SK-N-SH (cell line): ENCODE results near the gene ANKRD33B. TPM values are rescaled to one million over a fixed set of nuclear protein-coding genes. Genes with fewer than 3 reads are reported as not detected.

Source experiments
- CTCF ChIA-PET: fragments of 300-600, 350-600 bp; formaldehyde crosslinking; extraction: SDS; loops from one replicate; lab custom pipeline; 2021; lab: Yijun Ruan, JAX
- POLR2A ChIA-PET: fragments of 350-600 bp; sonication (Branson Sonifier 250); formaldehyde crosslinking; extraction: SDS; loops from one replicate; lab custom pipeline; 2020; ENCODE audit warnings: antibody characterized with exemption, inconsistent platforms; lab: Yijun Ruan, JAX
- DNase-seq: peaks from one replicate; pipeline ENCODE4 v3.0.0; 2012
- H2AFZ ChIP-seq: fragments of 200-600 bp; sonication (generic); 2 replicates; pipeline ENCODE4 v1.8.1; 2016; ENCODE audit warnings: antibody characterized with exemption, mild to moderate bottlenecking, low read depth
- H3F3A ChIP-seq: fragments of 200-600 bp; sonication (generic); replicated peaks from 2 replicates; pipeline ENCODE3; 2016; ENCODE audit warnings: antibody characterized with exemption, mild to moderate bottlenecking; ENCODE audit not compliant: insufficient read depth
- H3K27ac ChIP-seq, 2 experiments: fragments of 200-500 bp in 1 of 2; fragments of 200-600 bp in 1 of 2; sonication (Bioruptor generic) in 1 of 2; sonication (generic), shearing (Covaris generic) in 1 of 2; 2 replicates each; pipeline versions ENCODE4 v1.5.1 to v1.6.1; 2014 to 2016; ENCODE audit warnings: low read depth in 2 of 2, inconsistent platforms in 1 of 2, low read length in 1 of 2, mild to moderate bottlenecking in 1 of 2, mixed read lengths in 1 of 2
- H3K27me3 ChIP-seq: fragments of 200-600 bp; sonication (generic), shearing (Covaris generic); 2 replicates; pipeline ENCODE4 v1.6.1; 2016; ENCODE audit warnings: mixed run types; ENCODE audit not compliant: insufficient read depth
- H3K36me3 ChIP-seq, 2 experiments: fragments of 200-500 bp in 1 of 2; fragments of 200-600 bp in 1 of 2; sonication (Bioruptor generic) in 1 of 2; sonication (generic) in 1 of 2; replicated peaks in 1 of 2; 2 replicates each; pipeline versions ENCODE3 to v1.5.1; 2014 to 2016; ENCODE audit warnings: low read length in 1 of 2, mild to moderate bottlenecking in 1 of 2; ENCODE audit not compliant: insufficient read depth in 2 of 2, control insufficient read depth in 1 of 2
- H3K4me1 ChIP-seq, 2 experiments: fragments of 200-500 bp in 1 of 2; fragments of 200-600 bp in 1 of 2; sonication (Bioruptor generic) in 1 of 2; sonication (generic), shearing (Covaris generic) in 1 of 2; 2 replicates each; pipeline versions ENCODE4 v1.5.1 to v1.6.1; 2014 to 2016; ENCODE audit warnings: low read depth in 1 of 2, low read length in 1 of 2, mixed run types in 1 of 2; ENCODE audit not compliant: insufficient read depth in 2 of 2, control insufficient read depth in 1 of 2
- H3K4me2 ChIP-seq: fragments of 200-600 bp; sonication (generic), shearing (Covaris generic); 2 replicates; pipeline ENCODE4 v1.6.1; 2017; ENCODE audit warnings: mixed run types
- H3K4me3 ChIP-seq, 2 experiments: fragments of 200-500 bp in 1 of 2; fragments of 200-600 bp in 1 of 2; sonication (Bioruptor generic) in 1 of 2; sonication (generic), shearing (Covaris generic) in 1 of 2; 2 replicates each; pipeline versions ENCODE4 v1.5.1 to v1.8.1; 2014 to 2016; ENCODE audit warnings: low read depth in 2 of 2, inconsistent platforms in 1 of 2, low read length in 1 of 2, mild to moderate bottlenecking in 1 of 2, mixed read lengths in 1 of 2, moderate library complexity in 1 of 2
- H3K79me2 ChIP-seq: fragments of 200-600 bp; sonication (generic); 2 replicates; pipeline ENCODE4 v1.8.1; 2017; ENCODE audit warnings: mild to moderate bottlenecking; ENCODE audit not compliant: insufficient read depth
- H3K9ac ChIP-seq: fragments of 200-600 bp; sonication (generic); 2 replicates; pipeline ENCODE4 v1.6.1; 2017; ENCODE audit warnings: mixed run types
- H3K9me2 ChIP-seq: fragments of 200-600 bp; sonication (generic); 2 replicates; pipeline ENCODE4 v1.6.1; 2017; ENCODE audit warnings: mixed run types
- H3K9me3 ChIP-seq: fragments of 200-600 bp; sonication (generic); 2 replicates; pipeline ENCODE4 v1.6.1; 2017; ENCODE audit warnings: mixed run types, mild to moderate bottlenecking, moderate library complexity
- H4K20me1 ChIP-seq: fragments of 200-600 bp; sonication (generic); 2 replicates; pipeline ENCODE4 v1.6.1; 2017; ENCODE audit warnings: mild to moderate bottlenecking, mixed run types; ENCODE audit not compliant: insufficient read depth
- CTCF ChIP-seq: fragments of 200-600 bp; sonication (generic); IDR thresholded peaks from 2 replicates; pipeline ENCODE4 v1.6.1; 2017; ENCODE audit warnings: antibody characterized with exemption, mild to moderate bottlenecking, moderate library complexity
- GABPA ChIP-seq: IDR thresholded peaks from 2 replicates; pipeline ENCODE4 v1.4.0; 2012; ENCODE audit warnings: low read depth, mild to moderate bottlenecking
- GATA2 ChIP-seq: sonication (generic); formaldehyde crosslinking; IDR thresholded peaks from 2 replicates; pipeline ENCODE4 v1.5.0; 2020; ENCODE audit warnings: mild to moderate bottlenecking, missing genetic modification reagents
- JUND ChIP-seq: IDR thresholded peaks from 2 replicates; pipeline ENCODE4 v1.4.0; 2012
- NRF1 ChIP-seq: IDR thresholded peaks from 2 replicates; pipeline ENCODE4 v1.6.1; 2012; ENCODE audit warnings: low read depth, mild to moderate bottlenecking, low read length
- POLR2AphosphoS5 ChIP-seq: IDR thresholded peaks from 2 replicates; pipeline ENCODE4 v1.6.1; 2012; ENCODE audit warnings: low read depth, low read length
- RAD21 ChIP-seq: IDR thresholded peaks from 2 replicates; pipeline ENCODE4 v1.6.1; 2012; ENCODE audit warnings: mild to moderate bottlenecking, low read length
- REST ChIP-seq: IDR thresholded peaks from 2 replicates; pipeline ENCODE4 v1.6.1; 2012; ENCODE audit warnings: mild to moderate bottlenecking, low read depth, low read length, moderate library complexity
- RFX5 ChIP-seq: IDR thresholded peaks from 2 replicates; pipeline ENCODE4 v1.6.1; 2012; ENCODE audit warnings: mild to moderate bottlenecking, improper control_type of control experiment, low read length
- SIN3A ChIP-seq: IDR thresholded peaks from 2 replicates; pipeline ENCODE4 v1.6.1; 2012; ENCODE audit warnings: low read depth, mild to moderate bottlenecking, low read length, moderate library complexity, borderline replicate concordance
- TAF1 ChIP-seq: IDR thresholded peaks from 2 replicates; pipeline ENCODE4 v1.6.1; 2012; ENCODE audit warnings: low read depth, mild to moderate bottlenecking, low read length, moderate library complexity, borderline replicate concordance
- YY1 ChIP-seq: IDR thresholded peaks from 2 replicates; pipeline ENCODE4 v1.4.0; 2012; ENCODE audit warnings: low read depth, mild to moderate bottlenecking
- ZBTB33 ChIP-seq: IDR thresholded peaks from 2 replicates; pipeline ENCODE4 v1.4.0; 2012; ENCODE audit warnings: low read depth, borderline replicate concordance
- WGBS: methylation state at CpG from one replicate; pipeline ENCODE4 v1.1.6; 2017; ENCODE audit warnings: low lambda C conversion rate; 5-methylcytosine and 5-hydroxymethylcytosine counted together
- polyA plus RNA-seq, 3 experiments: library from polyadenylated mRNA; depleted of rRNA; stranded (reverse); fragments of >200 nt; gene quantifications; 2 replicates each; pipeline ENCODE4 v1.2.3, GENCODE V29; 2012

The ANKRD33B gene
- polyA plus RNA-seq, 1 of the 3 experiments (the other 2 are of a cell fraction): 1.8 TPM

- no peak overlapping the region for H3K4me3 ChIP-seq
- 0 out of 2 replicates have a peak, but pooled peaks cover 3% of the 10 kb centered on the region for H4K20me1 ChIP-seq
- H3K79me2 ChIP-seq: peaks cover 8% of the 10 kb centered on the region; the same call in 1 of the 2 replicates
- no peak overlapping the region for H2AFZ ChIP-seq
- TF ChIP-seq NRF1 (no peak), JUND (no peak), RFX5 (no peak), ZBTB33 (no peak), GABPA (no peak)
- H3K27me3 ChIP-seq: no peaks in the 10 kb centered on the region
- no peaks in the 10 kb centered on the region for H3K36me3 ChIP-seq
- H3K9me2 ChIP-seq: no peaks in the 10 kb centered on the region
- no peak overlapping the region for H3K9ac ChIP-seq
- H3K4me1 ChIP-seq: peaks cover 0 to 10% of the 10 kb centered on the region in 2 experiments; a peak in 1 of 4 replicates
- CTCF ChIA-PET: no interaction called here
- POLR2A ChIA-PET: no interaction called here
- no peak for DNase-seq
- H3F3A ChIP-seq: peaks cover 3% of the 10 kb centered on the region
- no peaks in the 10 kb centered on the region for H3K9me3 ChIP-seq
- no peak overlapping the region for H3K27ac ChIP-seq
- 97% methylated on average over 24 of the region's 48 CpGs for WGBS
- no peak overlapping the region for H3K4me2 ChIP-seq
These were observed 76.0 kb downstream of the ANKRD33B start for GRCh38 chr5:10639846-10640368.

GRCh38 chr5:10642367-10642766, 78.5 kb downstream of the ANKRD33B start:
- ChIA-PET POLR2A (no interaction called here), CTCF (no interaction called here)
- no peaks in the 10 kb centered on the region for H3K9me3 ChIP-seq
- no peak for TF ChIP-seq TAF1
- TF ChIP-seq RAD21: no peak
- TF ChIP-seq RFX5: no peak
- no peak for TF ChIP-seq YY1
- TF ChIP-seq CTCF: no peak
- no peak for TF ChIP-seq GABPA
- TF ChIP-seq REST: no peak
- TF ChIP-seq POLR2AphosphoS5: no peak
- no peak for TF ChIP-seq GATA2 (CRISPR knock-in tag)
- TF ChIP-seq SIN3A: no peak
- H3K79me2 ChIP-seq: 0 out of 2 replicates have a peak, but pooled peaks cover 3% of the 10 kb centered on the region
- WGBS: 82% methylated on average over 7 of the region's 7 CpGs
- no peaks in the 10 kb centered on the region for H3K9me2 ChIP-seq
- H4K20me1 ChIP-seq: no peaks in the 10 kb centered on the region
- H2AFZ ChIP-seq: no peak overlapping the region
- no peak overlapping the region for H3K9ac ChIP-seq
- no peaks in the 10 kb centered on the region for H3K27me3 ChIP-seq
- H3K27ac ChIP-seq: no peak overlapping the region
- no peak for DNase-seq
- no peak overlapping the region for H3K4me3 ChIP-seq
- H3F3A ChIP-seq: peaks cover 7% of the 10 kb centered on the region
- H3K4me2 ChIP-seq: no peak overlapping the region
- H3K36me3 ChIP-seq: no peaks in the 10 kb centered on the region
- H3K4me1 ChIP-seq: no peaks in the 10 kb centered on the region
